Chondrocyte (in vitro differentiated cells): ENCODE measurements around the gene GRAP2. TPM values are rescaled to one million over a fixed set of nuclear protein-coding genes. Genes with fewer than 3 reads are reported as not detected.

Experiments used
- DNase-seq: peaks from one replicate; pipeline ENCODE4 v3.0.0; 2021; ENCODE audit warnings: mixed read lengths, low spot score
- H3K27ac Mint-ChIP-seq: one replicate; pipeline ENCODE4 v1.8.0; 2021; ENCODE audit warnings: mild to moderate bottlenecking, moderate library complexity, mixed read lengths; ENCODE audit not compliant: unreplicated experiment
- H3K27me3 Mint-ChIP-seq: 2 replicates; pipeline ENCODE4 v1.8.0; 2021; ENCODE audit warnings: low read depth, mixed read lengths
- H3K36me3 Mint-ChIP-seq: 2 replicates; pipeline ENCODE4 v1.8.0; 2021; ENCODE audit warnings: low read depth, mixed read lengths
- H3K4me1 Mint-ChIP-seq: 2 replicates; pipeline ENCODE4 v1.8.0; 2021; ENCODE audit warnings: low read depth, mild to moderate bottlenecking, mixed read lengths
- H3K4me3 Mint-ChIP-seq: one replicate; pipeline ENCODE4 v1.8.0; 2021; ENCODE audit warnings: mild to moderate bottlenecking, moderate library complexity, mixed read lengths; ENCODE audit not compliant: unreplicated experiment
- H3K9me3 Mint-ChIP-seq: 2 replicates; pipeline ENCODE4 v1.8.0; 2021; ENCODE audit warnings: low read depth, mixed read lengths
- total RNA-seq: library from RNA; stranded (reverse); gene quantifications from 3 replicates; pipeline ENCODE4 v1.2.1, GENCODE V29; 2021
- TF ChIP-seq, protein P1 (sequence below): fragments of 200-600 bp; sonication (generic); IDR thresholded peaks from 2 replicates; pipeline ENCODE4 v1.5.0; 2021; ENCODE audit warnings: antibody characterized with exemption, mild to moderate bottlenecking, moderate library complexity

GRAP2 gene
- total RNA-seq, 1 donor from 2014 or later = not detected

DNA sequence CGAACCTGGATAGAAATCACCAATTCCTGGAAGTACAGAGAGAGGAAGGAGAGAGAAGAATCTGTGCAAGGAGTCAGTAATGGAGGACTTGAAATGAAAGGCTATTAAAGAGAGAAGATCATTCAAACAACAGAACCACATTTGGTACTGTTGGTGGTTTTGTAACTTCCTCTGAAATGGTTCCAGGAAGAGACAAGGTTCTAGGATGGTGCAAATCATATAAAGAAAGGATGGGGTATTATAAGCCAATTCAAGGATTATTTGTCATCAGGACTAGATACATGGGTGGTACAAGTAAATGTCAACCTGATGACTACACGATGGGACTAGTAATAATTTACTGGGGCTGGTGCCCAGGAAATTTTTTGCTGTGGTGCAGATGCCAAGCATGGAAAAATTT lies 30.4 kb downstream of the GRAP2 start:
- Mint-ChIP-seq H3K4me1 (no peaks in the 10 kb centered on the region), H3K36me3 (no peaks in the 10 kb centered on the region), H3K9me3 (no peaks in the 10 kb centered on the region), H3K4me3 (no peak overlapping the region), H3K27me3 (peaks cover 42% of the 10 kb centered on the region), H3K27ac (no peak overlapping the region)
- TF ChIP-seq, protein P1, sequence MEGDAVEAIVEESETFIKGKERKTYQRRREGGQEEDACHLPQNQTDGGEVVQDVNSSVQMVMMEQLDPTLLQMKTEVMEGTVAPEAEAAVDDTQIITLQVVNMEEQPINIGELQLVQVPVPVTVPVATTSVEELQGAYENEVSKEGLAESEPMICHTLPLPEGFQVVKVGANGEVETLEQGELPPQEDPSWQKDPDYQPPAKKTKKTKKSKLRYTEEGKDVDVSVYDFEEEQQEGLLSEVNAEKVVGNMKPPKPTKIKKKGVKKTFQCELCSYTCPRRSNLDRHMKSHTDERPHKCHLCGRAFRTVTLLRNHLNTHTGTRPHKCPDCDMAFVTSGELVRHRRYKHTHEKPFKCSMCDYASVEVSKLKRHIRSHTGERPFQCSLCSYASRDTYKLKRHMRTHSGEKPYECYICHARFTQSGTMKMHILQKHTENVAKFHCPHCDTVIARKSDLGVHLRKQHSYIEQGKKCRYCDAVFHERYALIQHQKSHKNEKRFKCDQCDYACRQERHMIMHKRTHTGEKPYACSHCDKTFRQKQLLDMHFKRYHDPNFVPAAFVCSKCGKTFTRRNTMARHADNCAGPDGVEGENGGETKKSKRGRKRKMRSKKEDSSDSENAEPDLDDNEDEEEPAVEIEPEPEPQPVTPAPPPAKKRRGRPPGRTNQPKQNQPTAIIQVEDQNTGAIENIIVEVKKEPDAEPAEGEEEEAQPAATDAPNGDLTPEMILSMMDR = no peak
- DNase-seq = no peak

DNA sequence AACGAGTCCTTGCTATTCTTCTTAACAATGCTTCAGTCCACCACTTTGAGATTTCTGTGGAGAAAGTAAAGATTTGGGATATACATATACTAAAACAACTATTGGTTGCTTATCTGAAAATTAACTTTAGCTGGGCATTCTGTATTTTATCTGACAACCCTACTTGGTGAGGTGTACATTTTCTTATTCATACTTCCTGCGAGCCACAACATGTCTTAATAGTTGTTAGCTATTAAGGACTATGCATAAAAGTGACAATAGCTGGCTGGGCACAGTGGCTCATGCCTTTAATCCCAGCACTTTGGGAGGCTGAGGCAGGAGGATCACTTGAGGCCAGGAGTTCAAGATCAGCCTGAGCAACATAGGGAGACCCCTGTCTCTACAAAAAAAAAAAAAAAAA lies 31.3 kb downstream of the GRAP2 start:
- Mint-ChIP-seq H3K27me3 (peaks cover 46% of the 10 kb centered on the region), H3K4me1 (no peaks in the 10 kb centered on the region), H3K27ac (no peak overlapping the region), H3K36me3 (no peaks in the 10 kb centered on the region), H3K4me3 (no peak overlapping the region), H3K9me3 (no peaks in the 10 kb centered on the region)
- no peak for DNase-seq
- TF ChIP-seq, protein P1 = no peak

DNA sequence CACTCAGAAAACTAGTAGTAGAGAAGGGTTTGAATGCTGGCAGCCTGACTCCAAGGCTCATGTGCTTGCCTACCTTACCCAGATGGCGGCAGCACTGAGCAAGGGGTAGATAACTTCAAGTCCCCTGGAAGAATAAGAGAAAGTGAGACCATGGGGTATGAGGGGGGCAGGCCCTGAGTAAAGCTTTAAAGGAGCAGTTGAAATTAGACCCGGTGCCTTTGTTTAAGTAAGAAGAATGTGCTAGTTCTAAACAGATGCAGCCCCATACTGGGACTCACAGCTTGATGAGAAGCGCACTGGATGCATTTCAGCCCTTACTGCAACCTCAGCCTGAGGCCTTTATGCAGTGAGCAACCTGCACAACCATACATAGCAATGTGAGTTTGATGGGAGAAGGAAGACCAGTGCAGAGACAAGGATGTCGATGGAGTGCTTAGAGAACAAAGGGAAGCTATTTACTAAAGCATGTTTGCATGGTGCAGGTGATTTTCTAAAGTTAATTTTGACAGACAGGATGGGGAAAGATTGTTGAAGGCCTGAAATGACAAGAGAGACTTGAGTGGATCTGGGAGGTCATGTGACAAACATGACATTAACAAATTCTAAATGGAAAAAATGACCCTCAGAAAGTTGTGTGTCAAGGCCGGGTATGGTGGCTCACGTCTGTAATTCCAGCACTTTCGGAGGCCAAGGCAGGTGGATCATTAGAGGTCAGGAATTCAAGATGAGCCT lies 32.2 kb downstream of the GRAP2 start:
- TF ChIP-seq, protein P1 = peak; percentile 62
- Mint-ChIP-seq H3K27me3 (peaks cover 41% of the 10 kb centered on the region), H3K9me3 (no peaks in the 10 kb centered on the region), H3K4me1 (no peaks in the 10 kb centered on the region), H3K4me3 (no peak overlapping the region), H3K36me3 (no peaks in the 10 kb centered on the region), H3K27ac (no peak overlapping the region)
- no peak for DNase-seq

DNA sequence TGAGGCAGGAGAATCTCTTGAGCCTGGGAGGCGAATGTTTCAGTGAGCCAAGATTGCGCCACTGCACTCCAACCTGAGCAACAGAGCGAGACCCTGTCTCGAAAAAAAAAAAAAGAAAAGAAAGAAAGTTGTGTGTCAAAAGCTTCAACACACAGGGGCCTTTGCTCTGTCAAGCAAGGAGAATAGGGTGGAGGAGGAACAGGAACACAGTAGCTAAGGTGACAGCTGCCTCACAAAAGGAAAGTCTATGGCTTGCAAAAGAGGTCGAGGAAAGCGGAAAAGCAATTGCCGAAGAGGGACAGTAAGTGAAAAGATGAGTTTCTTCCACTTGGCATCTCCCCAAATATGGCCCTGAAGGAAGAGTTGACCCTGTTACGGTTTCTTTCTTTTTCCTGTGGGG lies 32.9 kb downstream of the GRAP2 start:
- Mint-ChIP-seq H3K4me1 (no peaks in the 10 kb centered on the region), H3K4me3 (no peak overlapping the region), H3K27me3 (peaks cover 40% of the 10 kb centered on the region), H3K36me3 (no peaks in the 10 kb centered on the region), H3K27ac (no peak overlapping the region), H3K9me3 (no peaks in the 10 kb centered on the region)
- TF ChIP-seq, protein P1 = no peak
- DNase-seq = no peak

DNA sequence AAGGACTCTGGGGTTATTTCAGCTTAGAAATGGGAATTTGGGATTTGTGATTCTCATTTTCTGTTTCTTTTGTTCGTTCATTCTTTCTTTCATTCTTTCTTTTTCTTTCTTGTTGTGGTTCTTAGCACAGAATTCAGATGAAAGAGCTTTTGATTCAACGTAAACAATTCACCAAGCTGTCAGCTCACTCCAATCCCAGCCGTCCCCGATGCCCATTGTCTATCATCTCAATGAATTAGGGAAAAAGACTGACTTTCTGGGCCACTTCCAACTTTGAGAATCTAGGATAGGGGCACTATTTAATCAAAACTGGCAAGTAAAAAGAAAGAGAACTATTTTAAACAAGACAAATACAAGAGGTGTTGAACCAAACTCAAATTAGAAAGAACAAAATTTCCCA lies 34.2 kb downstream of the GRAP2 start:
- Mint-ChIP-seq H3K27ac (no peak overlapping the region), H3K4me1 (no peaks in the 10 kb centered on the region), H3K36me3 (no peaks in the 10 kb centered on the region), H3K4me3 (no peak overlapping the region), H3K27me3 (peaks cover 40% of the 10 kb centered on the region), H3K9me3 (no peaks in the 10 kb centered on the region)
- DNase-seq = no peak
- TF ChIP-seq, protein P1 = no peak
